Stimulated activated CD8-positive, alpha-beta memory T cell treated with anti-CD3 and anti-CD28 coated beads, Interleukin-15, amount 100 ng/mL, for 1 hour (primary cell): ENCODE data around the gene NAA50.

ENCODE experiments used
- DNase-seq: peaks from one replicate; pipeline ENCODE4 v3.0.0-alpha.2; 2020; ENCODE audit warnings: low read depth

The NAA50 gene

GRCh38 chr3:113741620-113742019, 4.4 kb downstream of the NAA50 start:
- no peak for DNase-seq

- DNase-seq = no peak
Measured at GRCh38 chr3:113741086-113741485, 5.0 kb downstream of the NAA50 start.

- DNase-seq = no peak
Measured at GRCh38 chr3:113736548-113737089, 9.4 kb downstream of the NAA50 start.

- DNase-seq = no peak
Measured at GRCh38 chr3:113731694-113732093, 14.4 kb downstream of the NAA50 start.

- no peak for DNase-seq
Measured at GRCh38 chr3:113730550-113730949, 15.5 kb downstream of the NAA50 start.

GRCh38 chr3:113728661-113729060, 17.4 kb downstream of the NAA50 start:
- DNase-seq = no peak

- no peak for DNase-seq
Measured at GRCh38 chr3:113721636-113722035, 24.4 kb downstream of the NAA50 start.

GRCh38 chr3:113719758-113720157, 26.3 kb downstream of the NAA50 start:
- no peak for DNase-seq

GRCh38 chr3:113719294-113719693, 26.8 kb downstream of the NAA50 start:
- DNase-seq = no peak

- no peak for DNase-seq
Measured at GRCh38 chr3:113717818-113718217, 28.2 kb downstream of the NAA50 start.

- DNase-seq = no peak
Measured at GRCh38 chr3:113717308-113717707, 28.7 kb downstream of the NAA50 start.

- no peak for DNase-seq
Measured at GRCh38 chr3:113714702-113715101, 31.3 kb downstream of the NAA50 start.

- no peak for DNase-seq
Measured at GRCh38 chr3:113712129-113712528, 33.9 kb downstream of the NAA50 start.

GRCh38 chr3:113707835-113708234, 38.2 kb downstream of the NAA50 start:
- no peak for DNase-seq

GRCh38 chr3:113698956-113699355, 47.1 kb downstream of the NAA50 start:
- no peak for DNase-seq

GRCh38 chr3:113698213-113698742, 47.8 kb downstream of the NAA50 start:
- DNase-seq = no peak

GRCh38 chr3:113697500-113698090, 48.5 kb downstream of the NAA50 start:
- no peak for DNase-seq

- DNase-seq = peak; percentile 96
Measured at GRCh38 chr3:113696658-113697499, 49.2 kb downstream of the NAA50 start.

GRCh38 chr3:113695786-113696645, 50.0 kb downstream of the NAA50 start, which contains the start of gene USF3:
USF3 (minus strand) TSS chr3:113696642; CDS start chr3:113674878, 21,764 bp downstream.
- DNase-seq = peak; percentile 55

- DNase-seq = no peak
Measured at GRCh38 chr3:113695431-113695785, 50.6 kb downstream of the NAA50 start.

- no peak for DNase-seq
Measured at GRCh38 chr3:113690482-113690881, 55.6 kb downstream of the NAA50 start.
